Hematopoietic multipotent progenitor cell treated with erythropoietin and hydrocortisone succinate and interleukin-3 and kit ligand, for 4 days (in vitro differentiated cells): Measurements from ENCODE around the gene GPR137C.
"Not testable (repeated sequence)": the region's sequence is repeated elsewhere in the genome, so short reads cannot be mapped to it uniquely, and the experiment has no call there.

Source experiments
- DNase-seq: peaks from one replicate; pipeline ENCODE4 v3.0.0-alpha.2; 2015

GPR137C gene

DNA sequence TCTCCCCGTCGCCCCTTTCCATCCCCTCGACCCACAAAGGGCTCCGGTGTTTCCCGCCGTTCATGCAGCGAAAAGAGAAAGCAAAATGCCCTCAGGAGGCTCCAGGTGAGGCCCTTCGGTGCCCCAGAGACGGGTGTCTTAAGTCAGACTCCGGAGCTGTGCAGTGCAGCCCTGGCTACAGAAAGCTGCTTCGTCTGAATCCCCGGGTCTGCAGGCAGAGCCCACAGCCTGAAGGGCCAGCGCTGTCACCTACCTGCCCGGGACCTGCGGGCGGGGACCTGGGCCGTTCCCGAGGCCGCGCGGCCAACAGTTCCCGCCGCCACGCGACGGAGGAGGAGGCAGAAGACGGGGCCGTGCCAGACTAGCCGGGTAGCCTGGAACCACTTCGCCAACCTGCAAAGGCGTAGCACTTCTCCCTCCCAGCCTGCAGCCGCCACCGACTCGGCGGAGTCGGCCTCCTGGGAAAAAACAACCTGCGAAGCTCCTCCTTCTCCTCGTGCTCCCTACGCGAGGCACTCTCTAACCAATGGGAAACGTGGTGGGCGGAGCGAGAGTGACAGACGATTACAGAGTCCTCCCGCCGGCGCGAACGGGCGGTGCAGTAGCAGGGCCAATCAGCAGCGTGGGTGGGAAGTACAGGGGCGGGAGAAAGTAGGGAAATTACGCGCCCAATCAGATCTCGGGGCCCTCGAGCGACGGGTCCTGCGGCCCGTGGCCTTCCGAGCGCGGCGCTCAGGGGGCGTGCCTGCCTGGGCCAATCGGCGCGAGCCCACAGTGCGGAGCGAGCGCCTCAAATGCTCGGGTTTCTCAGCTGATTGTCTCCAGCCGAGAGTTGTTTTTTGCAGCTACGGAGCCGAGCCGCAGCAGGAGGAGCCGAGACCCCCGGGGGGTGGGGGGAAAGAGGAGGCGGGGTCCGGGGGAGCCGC is at the start of gene GPR137C, which contains the start of gene TXNDC16:
Gene GPR137C (plus strand): TSS at position 774 of the 926 bp plus-strand sequence. CDS start 312 bp downstream, outside the sequence.
Gene TXNDC16 (minus strand): TSS at position 443 of the 926 bp plus-strand sequence. CDS start 8,948 bp downstream, outside the sequence.
- peak; percentile 100 for DNase-seq

GRCh38 chr14:52513249-52513648 is 39.4 kb upstream of the GPR137C start:
- no peak for DNase-seq

DNA sequence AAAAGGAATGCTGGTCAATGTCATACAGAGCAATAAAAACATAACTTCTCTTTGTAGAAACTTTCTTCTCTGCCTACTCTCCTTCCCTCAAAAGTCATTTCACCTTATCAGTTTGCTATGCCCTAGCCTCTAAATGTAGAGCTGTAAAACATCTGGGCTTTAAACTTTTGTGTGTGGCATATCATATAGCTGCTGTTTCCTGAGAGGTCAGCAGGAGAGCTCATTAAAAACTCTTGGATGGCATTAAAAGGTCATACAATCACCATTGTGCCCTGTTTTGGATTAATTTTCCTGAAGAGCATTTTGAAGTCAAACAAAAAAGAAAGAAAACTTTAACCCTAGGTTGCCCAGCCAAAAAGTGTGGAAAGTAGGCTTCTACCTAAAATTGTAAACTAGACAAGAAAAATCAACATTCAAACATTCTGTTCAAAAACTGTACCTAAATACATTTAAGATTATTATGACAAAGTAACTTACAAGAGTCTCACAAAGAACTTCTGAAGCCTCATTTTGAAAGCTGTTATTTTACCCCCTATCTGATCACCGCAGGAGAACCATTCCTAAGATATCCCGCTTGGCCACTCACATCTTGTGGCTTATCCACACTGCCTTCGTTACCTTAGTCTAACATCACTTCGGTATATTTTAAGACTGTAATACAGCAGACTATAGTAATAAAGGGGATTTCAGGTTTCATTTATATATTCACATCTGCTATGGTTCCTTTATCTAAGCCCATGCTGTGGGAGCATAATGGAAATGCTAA is 38.4 kb upstream of the GPR137C start:
- DNase-seq = peak; percentile 19

GRCh38 chr14:52522033-52522432 is 30.6 kb upstream of the GPR137C start:
- DNase-seq = no peak

DNA sequence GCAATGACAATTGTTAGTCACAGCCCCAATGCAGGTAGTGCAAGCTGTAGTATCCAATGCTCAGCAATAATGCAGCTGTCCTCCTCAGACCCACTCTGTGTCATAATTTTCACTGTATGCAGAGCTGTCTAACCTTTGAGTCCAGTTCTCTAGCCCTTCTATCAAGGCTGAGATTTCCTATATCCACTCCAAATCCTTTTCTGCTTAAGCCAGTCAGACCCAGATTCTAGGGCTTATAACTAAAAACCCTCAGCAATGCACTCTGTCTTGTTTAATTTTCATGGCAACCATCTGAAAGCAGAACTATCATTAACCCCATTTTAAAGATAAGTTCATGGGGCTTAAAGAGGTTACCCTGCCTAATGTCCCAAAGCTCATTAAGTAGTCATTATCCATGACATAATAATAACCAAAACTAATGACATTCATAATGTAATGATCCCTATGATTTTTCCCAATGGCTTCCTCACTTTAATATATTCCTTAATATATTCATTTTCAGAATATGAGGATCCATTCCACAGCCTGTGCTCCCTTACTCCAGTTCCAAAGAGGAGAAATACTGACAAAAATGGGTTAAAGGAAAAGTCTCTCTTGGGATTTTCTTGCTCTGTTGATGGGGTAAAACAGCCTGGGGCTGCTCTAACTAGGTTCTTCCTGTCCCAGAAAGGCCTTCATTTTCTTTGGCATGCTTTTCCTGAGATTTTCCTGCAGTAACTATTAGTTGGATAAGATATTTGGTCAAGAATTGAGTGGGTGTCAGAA is 29.9 kb upstream of the GPR137C start:
- no peak for DNase-seq

DNA sequence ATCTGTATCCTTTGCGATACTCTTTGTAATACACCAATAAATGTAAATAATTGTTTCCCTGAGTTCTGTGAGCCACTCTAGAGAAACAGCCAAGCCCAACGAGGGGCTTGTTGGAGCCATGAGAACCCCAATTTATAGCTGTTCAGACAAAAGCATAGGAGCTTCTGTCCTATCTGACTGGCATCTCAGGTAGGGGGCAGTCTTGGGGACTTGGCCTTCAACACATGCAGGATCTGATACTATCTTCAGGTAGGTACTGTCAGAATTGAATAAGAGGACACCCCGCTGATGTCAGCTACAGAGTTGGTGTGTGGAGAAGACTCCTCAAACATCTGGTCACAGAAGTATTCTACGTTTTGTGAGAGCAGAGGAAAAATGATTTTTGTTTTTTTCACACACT is 25.6 kb upstream of the GPR137C start:
- no peak for DNase-seq

DNA sequence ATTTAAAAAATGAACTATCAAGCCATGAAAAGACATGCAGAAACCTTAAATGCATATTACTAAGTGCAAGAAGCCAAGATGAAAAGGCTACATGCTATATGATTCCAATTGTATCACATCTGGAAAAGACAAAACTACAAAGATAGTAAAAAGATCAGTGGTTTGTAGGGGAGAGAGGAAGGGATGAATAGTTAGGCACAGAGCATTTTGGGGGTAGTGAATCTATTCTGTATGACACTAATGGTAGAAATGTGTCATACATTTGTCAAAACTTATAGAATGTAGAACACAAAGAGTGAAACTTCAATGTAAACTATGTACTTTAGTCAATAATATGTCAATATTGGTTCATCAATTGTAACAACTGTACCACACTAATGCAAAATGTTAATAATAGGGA is 21.2 kb upstream of the GPR137C start:
- DNase-seq = no peak

- DNase-seq = no peak
Measured at GRCh38 chr14:52536269-52536668, 16.4 kb upstream of the GPR137C start.

GRCh38 chr14:52538623-52539022 is 14.0 kb upstream of the GPR137C start:
- no peak for DNase-seq

DNA sequence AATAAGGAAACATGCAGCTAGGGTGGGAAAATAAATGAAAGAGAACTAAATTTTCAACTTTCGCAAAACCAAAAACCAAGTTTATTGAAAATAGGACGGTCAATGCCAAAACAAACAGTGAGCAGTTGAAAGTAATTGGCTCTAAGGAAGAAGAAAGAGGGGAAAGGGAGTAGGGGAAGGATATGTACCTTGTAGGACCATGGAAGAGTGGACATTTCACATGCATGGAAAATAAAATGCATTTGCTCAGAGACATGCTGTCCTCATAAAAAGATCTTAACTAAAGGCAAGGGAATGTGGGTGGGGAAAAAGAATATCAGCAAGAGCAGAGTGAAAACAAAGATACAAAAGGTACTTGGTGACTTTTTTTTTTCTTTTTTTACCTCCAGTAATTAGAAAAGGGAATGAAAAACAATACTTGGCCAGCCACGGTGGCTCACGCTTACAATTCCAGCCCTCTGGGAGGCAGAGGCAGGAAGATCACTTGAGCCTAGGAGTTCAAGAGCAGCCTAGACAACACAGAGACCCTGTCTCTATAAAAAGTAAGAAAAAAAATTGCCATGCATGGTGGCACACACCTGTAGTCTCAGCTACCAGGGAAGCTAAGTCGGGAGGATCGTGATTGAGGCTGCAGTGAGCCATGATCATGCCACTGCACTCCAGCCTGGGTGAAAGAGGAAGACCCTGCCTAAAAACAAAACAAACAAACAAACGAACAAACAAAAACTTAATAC is 6.9 kb upstream of the GPR137C start:
- DNase-seq = no peak

DNA sequence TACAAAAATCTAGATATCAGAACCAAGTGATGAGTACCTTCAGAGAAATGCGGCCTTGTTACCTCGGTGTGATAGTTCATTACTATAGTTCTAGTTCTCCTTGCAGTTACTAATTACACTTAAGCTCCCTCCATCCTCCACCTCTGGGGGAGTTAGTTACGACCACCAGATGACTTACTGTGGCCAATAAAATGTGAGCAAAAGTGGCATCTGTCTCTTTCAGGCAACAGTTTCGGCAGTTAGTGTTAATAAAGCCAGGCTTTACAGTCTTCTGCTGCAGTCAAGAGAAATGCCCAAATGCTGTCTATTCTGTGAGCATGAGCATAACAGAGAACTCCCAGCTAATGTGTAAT is 6.3 kb upstream of the GPR137C start:
- no peak for DNase-seq

DNA sequence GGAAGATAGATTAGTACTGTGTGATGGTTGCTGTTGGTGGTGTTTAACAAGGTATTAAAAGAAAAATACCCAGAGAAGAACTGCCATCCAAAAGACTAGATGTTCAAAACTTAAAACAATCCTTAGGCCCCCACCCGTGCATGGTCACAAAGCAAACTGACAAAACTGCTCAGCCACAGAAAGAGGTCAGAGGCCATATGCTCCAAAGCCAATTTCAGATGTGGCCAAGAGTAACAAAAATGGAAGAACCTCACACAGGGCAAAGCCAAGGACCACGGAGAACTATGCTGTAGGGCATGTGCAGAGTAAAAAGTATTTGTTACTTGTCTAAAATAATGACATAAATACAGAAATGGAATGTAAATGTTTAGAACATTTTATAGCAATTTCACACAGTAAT is 5.6 kb upstream of the GPR137C start:
- DNase-seq = no peak

- DNase-seq = no peak
Measured at GRCh38 chr14:52547526-52547925, 5.1 kb upstream of the GPR137C start.

- DNase-seq = no peak
Measured at GRCh38 chr14:52550661-52551060, 2.0 kb upstream of the GPR137C start.

DNA sequence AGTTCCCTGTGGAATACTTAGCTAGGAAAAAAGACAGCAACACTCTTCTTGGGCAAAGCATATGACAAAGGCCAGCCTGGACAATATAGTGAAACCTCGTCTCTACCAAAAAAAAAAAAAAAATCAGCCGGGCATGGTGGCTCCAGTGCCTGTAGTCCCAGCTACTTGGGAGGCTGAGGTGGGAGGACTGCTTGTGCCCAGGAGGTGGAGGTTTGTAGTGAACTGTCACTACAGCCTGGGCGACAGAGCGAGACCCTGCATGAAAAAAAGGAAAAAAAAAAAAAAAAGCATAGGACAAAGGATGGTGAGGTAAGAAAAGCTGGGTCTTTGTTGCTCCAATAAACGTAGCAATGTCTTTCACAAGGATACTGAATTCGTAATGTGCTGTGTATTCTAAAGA is 1.4 kb upstream of the GPR137C start:
- no peak for DNase-seq

GRCh38 chr14:52551696-52552062 is 957 bp upstream of the GPR137C start:
- DNase-seq = peak; percentile 70

- peak; percentile 59 for DNase-seq
Measured at GRCh38 chr14:52553002-52553670, 500 bp downstream of the GPR137C start.

DNA sequence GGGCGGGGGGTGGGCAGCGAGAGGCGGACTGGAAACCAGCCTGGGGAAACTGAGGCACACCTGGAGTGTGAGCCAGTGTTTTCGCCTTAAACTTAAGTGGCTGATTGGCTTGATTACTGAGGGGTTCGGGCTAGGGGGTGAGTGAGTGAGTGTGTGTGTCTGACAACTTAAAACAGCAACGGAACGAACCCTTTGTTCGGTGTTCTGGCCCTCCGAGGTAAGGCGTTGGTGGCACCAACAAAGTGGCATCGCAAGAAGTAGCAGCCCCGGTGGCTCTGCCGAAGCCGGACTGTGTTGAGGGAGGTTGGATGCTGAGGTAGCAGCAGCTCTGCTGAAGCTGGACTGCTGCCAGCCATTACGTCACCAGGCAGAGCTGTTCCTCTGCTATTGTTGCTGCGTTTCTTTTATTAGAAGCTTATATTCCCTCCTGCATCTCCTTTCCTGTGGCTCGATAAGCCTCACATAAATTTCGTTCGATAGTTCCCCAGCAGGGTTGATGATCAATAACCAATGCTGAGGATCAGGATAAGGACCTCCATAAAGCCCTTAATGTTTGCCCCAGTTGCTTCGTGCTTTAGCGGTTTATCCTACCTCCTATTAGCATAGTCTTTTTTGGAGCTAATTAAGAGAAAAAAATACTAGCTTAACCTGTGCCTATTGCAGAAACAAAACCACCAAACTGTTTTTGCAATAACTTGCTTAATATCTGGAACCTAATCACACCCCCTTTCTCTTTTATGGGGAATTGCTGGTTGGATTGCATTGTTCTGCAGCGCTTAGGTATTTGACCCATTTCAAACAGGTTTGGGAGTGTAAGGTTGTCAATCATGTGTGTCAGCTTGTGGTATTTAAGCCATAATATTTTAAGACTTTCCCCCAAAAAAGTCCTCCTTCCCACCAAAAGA is 1.3 kb downstream of the GPR137C start:
- DNase-seq = peak; percentile 92

- no peak for DNase-seq
Measured at GRCh38 chr14:52558688-52559087, 6.1 kb downstream of the GPR137C start.

GRCh38 chr14:52563120-52563519 is 10.5 kb downstream of the GPR137C start:
- no peak for DNase-seq

- not testable (repeated sequence) for DNase-seq
Measured at GRCh38 chr14:52568454-52568853, 15.8 kb downstream of the GPR137C start.
